ENCODE data around the gene EXD1.
A peak's percentile ranks its signal among the peaks of the same experiment; 100 is the strongest.
"Not testable (repeated sequence)": the region's sequence is repeated elsewhere in the genome, so short reads cannot be mapped to it uniquely, and the experiment has no call there.

The EXD1 gene

DNA sequence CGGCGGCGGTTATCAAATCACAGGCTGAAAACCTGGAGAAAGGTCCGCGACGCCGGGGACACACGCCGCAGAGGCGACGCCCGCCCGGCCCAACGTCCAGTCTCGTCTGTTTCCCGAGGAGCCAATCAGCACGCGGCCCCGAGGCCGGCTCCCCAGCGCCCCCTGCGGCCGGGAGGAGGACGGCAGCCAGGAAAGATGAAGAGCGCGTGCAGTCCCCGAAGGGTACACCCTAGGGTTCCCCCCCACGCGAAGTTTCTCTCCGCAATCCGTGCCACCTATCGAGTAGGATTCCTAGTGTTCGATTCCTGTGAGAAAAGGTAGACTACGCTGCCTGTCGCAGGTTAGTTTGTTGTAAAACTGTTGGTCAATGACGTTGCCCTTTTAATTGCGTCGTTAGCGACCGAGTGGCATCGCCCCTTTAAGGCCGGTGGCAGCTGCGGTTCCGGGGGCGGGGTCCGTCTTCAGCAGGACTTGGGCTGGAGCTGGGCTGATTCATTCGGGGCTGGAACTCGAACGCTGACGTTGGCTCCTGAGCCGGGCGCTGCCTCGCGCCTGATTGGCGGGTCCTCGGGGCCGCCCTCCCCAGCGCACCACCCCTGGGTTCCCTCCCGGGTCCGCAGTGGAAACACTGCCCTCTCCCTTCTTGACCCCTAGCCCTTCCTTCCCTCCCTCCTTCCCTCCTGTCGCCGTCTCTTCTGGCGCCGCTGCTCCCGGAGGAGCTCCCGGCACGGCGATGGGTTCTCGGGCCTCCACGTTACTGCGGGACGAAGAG, at the start of gene EXD1, which contains the start of gene CHP1:
EXD1 (minus strand) TSS at position 108 of the 772 bp plus-strand sequence. CDS start 4,182 bp downstream, outside the sequence.
CHP1 (plus strand) TSS at position 619 of the 772 bp plus-strand sequence; CDS start at position 734, 115 bp downstream.
- peak; percentile 92 for DNase-seq (ENCODE audit: low read depth, low spot score)

DNA sequence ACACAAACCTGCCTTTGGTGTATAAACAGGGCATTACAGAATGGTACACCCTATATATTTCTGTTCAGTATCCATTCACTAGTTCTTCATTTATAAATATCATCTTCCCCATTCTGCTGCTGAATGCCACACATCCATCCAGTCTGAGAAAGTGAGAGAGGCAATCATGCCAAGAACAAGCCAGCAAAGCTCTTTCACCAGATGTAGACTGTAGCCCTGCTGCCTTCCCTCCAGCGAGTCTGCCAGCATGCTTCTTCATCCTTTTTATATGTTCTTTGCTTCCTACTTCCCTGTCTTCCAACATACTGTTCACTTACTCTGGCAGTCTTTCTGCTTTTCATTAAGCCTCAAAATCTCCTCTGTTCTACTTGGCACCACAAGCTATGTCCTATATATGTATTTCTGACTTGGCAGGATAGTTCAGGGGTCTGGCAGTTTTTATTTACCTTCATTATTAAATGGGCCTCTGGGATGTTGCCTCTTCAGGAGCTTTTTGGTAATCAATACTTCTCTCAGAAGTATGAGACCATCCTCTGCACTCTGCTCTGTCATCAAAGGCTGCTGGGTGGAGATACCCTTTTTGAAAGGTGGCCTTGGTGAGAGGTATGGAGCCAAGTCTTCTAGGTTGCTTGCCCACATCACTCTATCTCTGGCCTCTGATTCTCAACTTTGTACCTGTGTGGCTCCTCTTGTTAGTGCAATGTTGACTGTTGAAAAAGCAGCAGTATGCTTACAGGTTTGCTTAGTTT, 49.2 kb upstream of the EXD1 start:
- DNase-seq (ENCODE audit: low read depth, low spot score) = no peak

DNA sequence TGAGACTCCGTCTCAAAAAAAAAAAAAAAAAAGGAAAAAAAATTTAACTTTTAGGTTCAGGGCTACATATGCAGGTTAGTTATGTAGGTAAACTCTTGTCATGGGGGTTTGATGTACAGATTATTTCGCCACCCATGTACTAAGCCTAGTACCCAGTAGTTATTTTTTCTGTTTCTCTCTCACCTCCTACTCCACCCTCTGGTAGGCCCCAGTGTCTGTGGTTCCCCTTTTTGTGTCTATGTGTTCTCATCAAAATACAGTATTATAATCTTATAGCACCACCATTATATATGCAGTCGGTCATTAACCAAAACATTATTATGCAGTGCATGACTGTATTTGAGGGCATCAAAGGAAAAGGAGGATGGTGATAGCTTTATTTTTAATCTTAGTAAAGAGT, 47.8 kb upstream of the EXD1 start:
- no peak for DNase-seq (ENCODE audit: low read depth, low spot score)

DNA sequence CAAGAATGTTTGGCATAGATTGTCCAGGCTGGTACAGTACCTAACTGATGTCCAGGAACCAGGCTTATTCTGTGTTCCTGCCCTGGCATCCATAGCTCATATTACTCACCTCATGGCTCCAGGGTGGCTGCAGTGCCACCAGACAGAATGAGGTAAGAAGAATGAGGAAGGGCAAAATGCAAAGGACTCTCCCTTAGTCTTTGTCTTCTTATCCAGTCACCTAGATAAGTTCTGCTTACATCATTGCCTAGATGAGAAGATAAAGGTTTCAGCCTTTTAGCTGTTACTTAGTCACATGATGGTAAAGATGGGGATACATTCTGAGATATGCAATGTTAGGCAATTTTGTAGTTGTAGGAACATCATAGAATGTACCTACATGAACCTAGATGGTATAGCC, 46.3 kb upstream of the EXD1 start:
- no peak for DNase-seq (ENCODE audit: low read depth, low spot score)

GRCh38 chr15:41269887-41270286, 39.3 kb upstream of the EXD1 start:
- no peak for DNase-seq (ENCODE audit: low read depth, low spot score)

GRCh38 chr15:41263891-41264351, 33.4 kb upstream of the EXD1 start:
- DNase-seq (ENCODE audit: low read depth, low spot score) = no peak

GRCh38 chr15:41262571-41262970, 32.0 kb upstream of the EXD1 start:
- no peak for DNase-seq (ENCODE audit: low read depth, low spot score)

DNA sequence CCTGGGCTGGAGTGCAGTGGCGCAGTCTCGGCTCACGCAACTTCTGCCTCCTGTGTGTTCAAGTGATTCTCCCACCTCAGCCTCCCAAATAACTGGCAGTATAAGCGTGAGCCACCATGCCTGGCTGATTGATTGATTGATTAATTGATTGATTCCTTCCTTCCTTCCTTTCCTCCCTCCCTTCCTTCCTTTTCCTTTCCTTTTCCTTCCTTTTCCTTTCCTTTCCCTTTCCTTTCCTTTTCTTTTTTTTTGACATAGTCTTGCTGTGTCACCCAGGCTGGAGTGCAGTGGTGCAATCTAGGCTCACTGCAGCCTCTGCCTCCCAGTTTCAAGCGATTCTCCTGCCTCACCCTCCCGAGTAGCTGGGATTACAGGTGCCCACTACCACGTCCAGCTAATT, 30.4 kb upstream of the EXD1 start:
- not testable (repeated sequence) for DNase-seq (ENCODE audit: low read depth, low spot score)

DNA sequence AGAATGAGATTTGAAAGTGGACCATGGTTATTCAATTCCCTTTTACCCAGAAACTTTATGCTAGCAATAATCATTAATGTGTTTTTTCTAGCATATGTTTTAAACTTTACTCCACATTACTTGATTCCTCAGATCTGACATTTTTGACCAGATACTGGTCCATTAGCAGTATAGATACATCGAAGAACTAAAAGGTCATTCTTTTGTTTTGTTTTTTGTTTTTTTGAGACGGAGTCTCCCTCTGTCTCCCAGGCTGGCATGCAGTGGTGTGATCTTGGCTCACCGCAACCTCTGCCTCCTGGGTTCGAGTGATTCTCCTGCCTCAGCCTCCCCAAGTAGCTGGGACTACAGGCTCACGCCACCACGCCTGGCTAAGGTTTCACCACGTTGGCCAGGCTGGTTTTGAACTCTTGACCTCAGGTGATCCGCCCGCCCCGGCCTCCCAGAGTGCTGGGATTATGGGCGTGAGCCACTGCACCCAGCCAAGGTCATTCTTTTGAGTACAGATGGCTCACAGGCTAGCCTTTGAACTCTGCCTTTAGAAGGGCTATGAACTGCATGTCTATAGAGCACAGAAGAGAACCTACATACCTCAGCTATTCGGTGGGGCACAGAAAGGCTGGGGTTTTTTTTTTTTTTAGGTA, 29.1 kb upstream of the EXD1 start:
- no peak for DNase-seq (ENCODE audit: low read depth, low spot score)

- no peak for DNase-seq (ENCODE audit: low read depth, low spot score)
These were observed 28.4 kb upstream of the EXD1 start for GRCh38 chr15:41258750-41259471.

DNA sequence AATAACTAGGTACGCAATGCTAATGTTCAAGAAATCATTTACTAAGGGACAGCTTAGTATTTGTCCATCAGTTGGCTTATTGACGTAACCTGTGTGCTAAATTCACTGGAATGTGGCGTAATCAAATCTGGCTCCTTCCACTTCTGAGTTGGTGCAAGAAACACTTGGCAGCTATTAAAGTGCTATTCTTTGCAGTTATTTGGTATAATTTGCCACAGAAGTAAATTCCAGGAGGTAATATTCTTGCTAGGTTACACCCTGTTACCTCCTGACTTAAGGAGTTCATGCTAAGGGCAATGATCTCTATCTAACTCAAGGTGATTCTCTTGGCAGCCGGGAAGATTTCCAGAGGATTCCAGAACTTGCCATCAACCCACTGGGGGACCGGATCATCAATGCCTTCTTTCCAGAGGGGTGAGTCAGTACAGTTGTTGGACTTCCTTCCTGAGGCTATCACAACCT, 26.1 kb upstream of the EXD1 start:
- no peak for DNase-seq (ENCODE audit: low read depth, low spot score)

GRCh38 chr15:41256103-41256502, 25.5 kb upstream of the EXD1 start:
- DNase-seq (ENCODE audit: low read depth, low spot score) = no peak

DNA sequence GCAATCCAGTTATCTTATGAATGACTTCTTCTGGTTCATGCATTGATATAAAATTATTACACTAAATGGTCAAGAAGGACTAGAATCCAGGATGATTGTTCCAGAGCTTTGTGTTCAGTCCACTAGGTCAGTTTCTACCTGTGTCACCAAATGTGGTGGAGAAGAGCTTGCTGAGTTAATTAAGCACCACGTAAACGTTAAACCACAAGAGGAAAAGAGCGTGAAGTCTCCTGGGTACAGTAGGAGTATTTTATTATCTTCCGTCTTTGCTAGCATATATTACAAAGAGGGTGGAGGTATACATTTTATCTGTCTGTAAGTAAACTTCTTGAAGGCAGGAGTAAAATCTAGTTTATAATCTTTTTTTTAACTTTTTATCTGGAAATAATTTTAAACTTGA, 24.0 kb upstream of the EXD1 start:
- no peak for DNase-seq (ENCODE audit: low read depth, low spot score)

- no peak for DNase-seq (ENCODE audit: low read depth, low spot score)
These were observed 20.9 kb upstream of the EXD1 start for GRCh38 chr15:41251411-41251810.

DNA sequence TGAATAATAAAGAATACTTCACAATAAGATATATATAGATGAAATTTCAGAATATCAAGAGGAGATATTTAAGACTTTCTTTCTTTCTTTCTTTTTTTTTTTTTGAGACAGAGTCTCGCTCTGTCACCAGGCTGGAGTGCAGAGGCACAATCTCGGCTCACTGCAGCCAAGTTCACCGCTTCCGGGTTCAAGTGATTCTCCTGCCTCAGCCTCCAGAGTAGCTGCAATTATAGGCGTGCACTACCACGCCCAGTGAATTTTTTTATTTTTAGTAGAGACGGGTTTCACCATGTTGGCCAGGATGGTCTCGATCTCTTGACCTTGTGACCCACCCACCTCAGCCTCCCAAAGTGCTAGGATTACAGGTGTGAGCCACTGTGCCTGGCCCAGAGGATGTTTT, 20.2 kb upstream of the EXD1 start:
- DNase-seq (ENCODE audit: low read depth, low spot score) = not testable (repeated sequence)

DNA sequence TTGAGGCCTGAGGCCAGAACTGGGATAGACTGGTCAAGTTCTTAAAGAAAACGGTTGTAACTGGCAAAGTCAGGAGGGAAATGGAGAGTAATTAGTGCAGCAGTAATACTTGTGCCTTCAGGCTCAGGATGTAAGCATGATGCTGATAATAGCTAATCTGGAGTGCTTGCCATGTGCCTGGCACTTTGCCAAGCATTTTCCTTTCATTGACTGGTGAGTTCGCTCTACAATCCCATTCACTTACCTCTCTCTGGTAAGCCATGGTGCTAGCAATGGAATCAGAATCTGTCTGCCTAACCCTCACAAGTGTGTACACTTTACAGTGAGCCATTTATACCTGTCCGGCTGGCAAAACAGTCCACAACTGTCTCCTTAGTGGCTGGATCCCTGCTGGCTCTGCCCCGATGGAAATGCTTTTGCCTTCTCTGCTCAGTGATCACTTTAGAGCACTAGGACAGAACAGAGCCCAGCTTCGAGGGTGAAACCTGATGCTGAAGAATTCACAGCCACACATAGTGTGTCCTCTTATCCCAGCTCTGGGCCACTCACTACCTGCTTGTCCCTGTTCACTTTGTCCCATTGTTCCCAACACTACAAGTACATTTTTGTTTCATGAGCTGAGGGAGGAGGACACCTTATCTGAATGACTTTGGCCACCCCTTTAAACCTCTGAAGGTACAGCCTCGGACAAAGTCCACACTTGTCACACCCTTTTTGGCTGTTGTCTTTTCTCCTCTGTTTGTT, 10.8 kb upstream of the EXD1 start:
- no peak for DNase-seq (ENCODE audit: low read depth, low spot score)

- DNase-seq (ENCODE audit: low read depth, low spot score) = no peak
These were observed 7.5 kb upstream of the EXD1 start for GRCh38 chr15:41238100-41238499.

DNA sequence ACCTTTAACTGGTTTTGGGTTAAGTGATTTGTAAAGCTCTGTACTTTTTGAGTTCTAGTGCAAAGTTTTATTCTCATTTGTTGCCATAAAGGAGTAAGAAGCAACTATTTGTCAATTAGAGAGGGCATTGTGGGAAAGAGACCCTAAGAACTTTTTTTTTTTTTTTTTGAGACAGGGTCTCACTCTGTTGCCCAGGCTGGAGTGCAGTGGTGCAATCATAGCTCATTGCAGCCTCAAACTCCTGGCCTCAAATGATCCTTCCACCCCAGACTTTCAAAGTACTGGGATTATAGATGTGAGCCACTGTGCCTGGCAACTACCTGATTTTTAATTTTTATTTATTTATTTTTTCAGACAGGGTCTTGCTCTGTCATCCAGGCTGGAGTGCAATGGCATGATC, 5.4 kb upstream of the EXD1 start:
- no peak for DNase-seq (ENCODE audit: low read depth, low spot score)

- not testable (repeated sequence) for DNase-seq (ENCODE audit: low read depth, low spot score)
These were observed 4.7 kb upstream of the EXD1 start for GRCh38 chr15:41235228-41235627.

- no peak for DNase-seq (ENCODE audit: low read depth, low spot score)
These were observed 2.8 kb upstream of the EXD1 start for GRCh38 chr15:41233367-41233771.
